ENCODE measurements around the gene SLC5A5. TPM values are rescaled to one million over a fixed set of nuclear protein-coding genes. Genes with fewer than 3 reads are reported as not detected.

Gene SLC5A5
- total RNA-seq, 4 donors from 2014 or later = 0.34 to 4.3 (median 2.6) TPM

- H3K4me3 ChIP-seq (replicated peaks in 1 of 3) = no peak overlapping the region
- intact Hi-C loops (cut with DNase I) = no loop called here
- H3K27ac ChIP-seq = peak overlapping the region in 1 of 3 donors; percentile 24
- peaks cover 26 to 30% of the 10 kb centered on the region in 2 donors for H3K4me1 ChIP-seq
- no peak for DNase-seq
- WGBS, 2 donors = 80 to 86% methylated on average over 7 to 8 of the region's 10 CpGs
- no peaks in the 10 kb centered on the region for H3K9me3 ChIP-seq
- TF ChIP-seq, protein P1, sequence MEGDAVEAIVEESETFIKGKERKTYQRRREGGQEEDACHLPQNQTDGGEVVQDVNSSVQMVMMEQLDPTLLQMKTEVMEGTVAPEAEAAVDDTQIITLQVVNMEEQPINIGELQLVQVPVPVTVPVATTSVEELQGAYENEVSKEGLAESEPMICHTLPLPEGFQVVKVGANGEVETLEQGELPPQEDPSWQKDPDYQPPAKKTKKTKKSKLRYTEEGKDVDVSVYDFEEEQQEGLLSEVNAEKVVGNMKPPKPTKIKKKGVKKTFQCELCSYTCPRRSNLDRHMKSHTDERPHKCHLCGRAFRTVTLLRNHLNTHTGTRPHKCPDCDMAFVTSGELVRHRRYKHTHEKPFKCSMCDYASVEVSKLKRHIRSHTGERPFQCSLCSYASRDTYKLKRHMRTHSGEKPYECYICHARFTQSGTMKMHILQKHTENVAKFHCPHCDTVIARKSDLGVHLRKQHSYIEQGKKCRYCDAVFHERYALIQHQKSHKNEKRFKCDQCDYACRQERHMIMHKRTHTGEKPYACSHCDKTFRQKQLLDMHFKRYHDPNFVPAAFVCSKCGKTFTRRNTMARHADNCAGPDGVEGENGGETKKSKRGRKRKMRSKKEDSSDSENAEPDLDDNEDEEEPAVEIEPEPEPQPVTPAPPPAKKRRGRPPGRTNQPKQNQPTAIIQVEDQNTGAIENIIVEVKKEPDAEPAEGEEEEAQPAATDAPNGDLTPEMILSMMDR (IDR thresholded peaks at IDR 0.05) = no peak
- no peak for TF ChIP-seq POLR2A (IDR thresholded peaks at IDR 0.05)
- no peaks in the 10 kb centered on the region for H3K36me3 ChIP-seq
- peaks cover 4% of the 10 kb centered on the region for H3K27me3 ChIP-seq
Observed at GRCh38 chr19:17871032-17871877, 490 bp upstream of the SLC5A5 start.

- Histone ChIP-seq H3K4me1 (peaks cover 17 to 19% of the 10 kb centered on the region in 2 donors), H3K27me3 (peaks cover 4% of the 10 kb centered on the region), H3K9me3 (no peaks in the 10 kb centered on the region), H3K4me3 (replicated peaks in 1 of 3) (peak overlapping the region in 1 of 3 donors; percentile 10), H3K36me3 (no peaks in the 10 kb centered on the region), H3K27ac (peak overlapping the region in 1 of 3 donors; percentile 24)
- DNase-seq = no peak
- intact Hi-C loops (cut with DNase I) = no loop called here
- 9 to 23% methylated on average over 16 to 20 of the region's 61 CpGs for WGBS, 2 donors
- TF ChIP-seq, protein P1 (IDR thresholded peaks at IDR 0.05) = no peak
- TF ChIP-seq POLR2A (IDR thresholded peaks at IDR 0.05) = no peak
Observed at GRCh38 chr19:17872251-17873001, 681 bp downstream of the SLC5A5 start.

GRCh38 chr19:17873786-17874757, 2.3 kb downstream of the SLC5A5 start:
- Histone ChIP-seq H3K36me3 (no peaks in the 10 kb centered on the region), H3K4me3 (replicated peaks in 1 of 3) (peak overlapping the region in 1 of 3 donors; percentile 17), H3K9me3 (no peaks in the 10 kb centered on the region), H3K27me3 (peaks cover 4% of the 10 kb centered on the region), H3K4me1 (peaks cover 15 to 17% of the 10 kb centered on the region in 2 donors), H3K27ac (no peak overlapping the region)
- intact Hi-C loops (cut with DNase I) = no loop called here
- 23 to 29% methylated on average over 18 to 29 of the region's 63 CpGs for WGBS, 2 donors
- TF ChIP-seq, protein P1 (IDR thresholded peaks at IDR 0.05) = no peak
- no peak for TF ChIP-seq POLR2A (IDR thresholded peaks at IDR 0.05)
- DNase-seq = peak; percentile 41 to 52

GRCh38 chr19:17874758-17875135, 3.0 kb downstream of the SLC5A5 start:
- Histone ChIP-seq H3K36me3 (no peaks in the 10 kb centered on the region), H3K4me3 (replicated peaks in 1 of 3) (no peak overlapping the region), H3K27ac (no peak overlapping the region), H3K27me3 (peaks cover 4% of the 10 kb centered on the region), H3K4me1 (peaks cover 15 to 17% of the 10 kb centered on the region in 2 donors), H3K9me3 (no peaks in the 10 kb centered on the region)
- intact Hi-C loops (cut with DNase I) = no loop called here
- no peak for TF ChIP-seq POLR2A (IDR thresholded peaks at IDR 0.05)
- TF ChIP-seq, protein P1 (IDR thresholded peaks at IDR 0.05) = no peak
- 89% methylated on average over 9 of the region's 9 CpGs for WGBS, 2 donors
- no peak for DNase-seq
